ENCODE data around the gene ABR. TPM values are rescaled to one million over a fixed set of nuclear protein-coding genes. Genes with fewer than 3 reads are reported as not detected.
A peak's percentile ranks its signal among the peaks of the same experiment; 100 is the strongest.

The ABR gene
- total and polyA plus RNA-seq, 10 donors, result 18.5 to 183 (median 121) TPM

DNA sequence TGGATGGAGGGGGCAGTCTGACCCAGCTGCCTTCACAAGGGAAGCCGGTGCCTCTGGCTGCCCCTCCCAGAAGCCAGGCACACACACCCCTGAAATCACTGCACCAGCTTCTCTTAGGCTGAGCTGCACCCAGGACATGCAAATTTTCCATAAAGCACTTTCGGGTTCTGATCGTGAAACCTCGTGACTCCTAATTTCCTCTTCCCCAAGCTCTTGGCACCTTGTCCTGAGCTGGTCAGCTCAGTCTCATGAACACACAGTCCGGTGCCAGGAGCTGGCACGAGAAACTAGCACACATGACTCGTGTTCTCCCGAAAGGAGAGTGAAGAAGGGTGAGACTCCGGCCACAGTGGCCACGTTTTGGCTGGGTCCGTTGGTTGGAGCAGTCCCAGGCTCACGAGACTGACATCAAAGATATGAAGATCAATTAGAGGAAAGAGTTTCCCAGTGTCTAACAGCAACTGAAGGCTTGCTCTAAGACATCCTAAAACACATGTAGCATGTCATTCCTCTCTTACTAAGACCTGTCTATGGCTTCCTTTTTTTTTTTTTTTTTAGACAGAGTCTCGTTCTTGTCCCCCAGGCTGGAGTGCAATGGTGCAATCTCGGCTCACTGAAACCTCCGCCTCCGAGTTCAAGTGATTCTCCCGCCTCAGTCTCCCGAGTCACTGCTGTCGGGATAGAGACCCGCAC, 9.2 kb upstream of the ABR start:
- H3K4me3 ChIP-seq, result no peak overlapping the region
- H3K27ac ChIP-seq, result peak overlapping the region in 5 of 8 donors; percentile 9 to 70 (median 45)
- DNase-seq, result no peak
- TF ChIP-seq POLR2AphosphoS5 (IDR thresholded peaks at IDR 0.05), result peak in 2 of 3 donors; percentile 54 to 75
- no peak for TF ChIP-seq POLR2A (IDR thresholded peaks at IDR 0.05)
- 44 to 70% (median 51%) methylated on average over 20 of the region's 20 CpGs for WGBS, 5 donors
- no peaks in the 10 kb centered on the region for H3K27me3 ChIP-seq (replicated peaks in 1 of 7)
- intact Hi-C loops (cut with DNase I; ENCODE audit: low total_unique reads), result loop anchor here (5.0 kb wide), 1 partner anchor 67 kb away; no protein-coding TSS in a partner anchor
- no peaks in the 10 kb centered on the region for H3K36me3 ChIP-seq
- no peaks in the 10 kb centered on the region for H3K9me3 ChIP-seq
- H3K4me1 ChIP-seq, result peaks cover 16 to 70% (median 39%) of the 10 kb centered on the region in 6 donors

- intact Hi-C loops (cut with DNase I; ENCODE audit: low total_unique reads), result loop anchor here (5.0 kb wide), 1 partner anchor 65 kb away; no protein-coding TSS in a partner anchor
- DNase-seq, result peak; percentile 96
- 41 to 49% (median 43%) methylated on average over 23 to 34 of the region's 34 CpGs for WGBS, 5 donors
- Histone ChIP-seq H3K9me3 (no peaks in the 10 kb centered on the region), H3K36me3 (no peaks in the 10 kb centered on the region), H3K27me3 (replicated peaks in 1 of 7) (no peaks in the 10 kb centered on the region), H3K4me1 (peaks cover 30 to 74% (median 52%) of the 10 kb centered on the region in 6 donors), H3K4me3 (peak overlapping the region in 2 of 8 donors; percentile 19 to 27), H3K27ac (peak overlapping the region in 4 of 8 donors; percentile 19 to 59 (median 34))
- TF ChIP-seq POLR2AphosphoS5 (IDR thresholded peaks at IDR 0.05) (peak; percentile 69 to 83 (median 74)), POLR2A (IDR thresholded peaks at IDR 0.05) (no peak), CTCF (IDR thresholded peaks at IDR 0.05 in 8 of 11, conservative IDR thresholded peaks at IDR 0.05 in 3 of 11) (peak; percentile 87 to 98 (median 97))
Observed at GRCh38 chr17:1186923-1187771, 7.4 kb upstream of the ABR start.

DNA sequence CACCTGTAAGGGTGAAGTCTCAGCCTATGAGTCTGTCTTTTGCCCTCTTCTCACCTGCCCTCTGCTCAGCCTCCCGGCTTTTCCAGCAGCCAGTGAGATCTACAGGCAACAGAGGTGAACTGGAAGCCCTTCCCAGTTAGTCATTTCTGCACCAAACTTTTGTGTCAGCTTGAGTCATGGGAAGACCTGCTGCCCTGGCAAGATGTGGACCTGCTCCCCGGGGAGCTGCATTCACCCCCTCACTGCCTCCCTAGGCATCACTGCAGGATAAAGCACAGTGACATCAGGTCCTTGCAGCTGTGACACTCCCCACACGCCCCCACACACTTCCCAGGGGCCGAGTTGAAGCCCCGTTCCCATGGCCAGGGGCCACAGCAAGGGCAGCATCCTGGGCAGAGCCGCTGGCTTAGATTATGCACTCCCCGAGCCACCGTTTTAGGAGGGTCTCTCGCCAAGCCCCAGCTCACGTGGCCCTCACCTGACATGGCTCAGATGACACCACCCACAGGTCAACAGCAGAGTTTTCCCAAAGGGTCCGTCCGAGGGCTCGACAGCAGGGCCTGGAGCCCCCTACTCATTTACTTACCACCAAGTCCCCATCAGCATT, 6.5 kb upstream of the ABR start:
- peaks cover 35 to 82% (median 61%) of the 10 kb centered on the region in 6 donors for H3K4me1 ChIP-seq
- no peaks in the 10 kb centered on the region for H3K27me3 ChIP-seq (replicated peaks in 1 of 7)

More for the DNA sequence above, 6.5 kb upstream of the ABR start:
- intact Hi-C loops (cut with DNase I; ENCODE audit: low total_unique reads), result loop anchor here (5.0 kb wide), 1 partner anchor 64 kb away; no protein-coding TSS in a partner anchor
- Histone ChIP-seq H3K27ac (peak overlapping the region in 4 of 8 donors; percentile 19 to 59 (median 34)), H3K36me3 (no peaks in the 10 kb centered on the region), H3K4me3 (peak overlapping the region in 2 of 8 donors; percentile 19 to 27), H3K9me3 (no peaks in the 10 kb centered on the region)
- 64 to 83% (median 78%) methylated on average over 12 to 13 of the region's 13 CpGs for WGBS, 5 donors
- DNase-seq, result no peak
- TF ChIP-seq POLR2AphosphoS5 (IDR thresholded peaks at IDR 0.05) (no peak), POLR2A (IDR thresholded peaks at IDR 0.05) (no peak), CTCF (IDR thresholded peaks at IDR 0.05 in 8 of 11, conservative IDR thresholded peaks at IDR 0.05 in 3 of 11) (no peak)

Data from spleen (tissue), 11 donors.